Measurements from ENCODE around the gene HACD3. TPM values are rescaled to one million over a fixed set of nuclear protein-coding genes. Genes with fewer than 3 reads are reported as not detected.
"Not testable (repeated sequence)": the region's sequence is repeated elsewhere in the genome, so short reads cannot be mapped to it uniquely, and the experiment has no call there.

Gene HACD3
- total and polyA plus RNA-seq, 9 donors: 39.2 to 96.6 (median 58.0) TPM

- intact Hi-C loops (cut with DNase I): no loop called here
- Histone ChIP-seq H3K9me3 (no peaks in the 10 kb centered on the region), H3K4me3 (no peak overlapping the region), H3K36me3 (no peaks in the 10 kb centered on the region), H3K4me1 (ENCODE audit: insufficient read depth) (peaks cover 3% of the 10 kb centered on the region), H3K27me3 (no peaks in the 10 kb centered on the region), H3K27ac (no peak overlapping the region)
- WGBS, 3 donors: 83 to 86% (median 84%) methylated on average over 4 of the region's 4 CpGs
- DNase-seq: no peak
- TF ChIP-seq, protein P1, sequence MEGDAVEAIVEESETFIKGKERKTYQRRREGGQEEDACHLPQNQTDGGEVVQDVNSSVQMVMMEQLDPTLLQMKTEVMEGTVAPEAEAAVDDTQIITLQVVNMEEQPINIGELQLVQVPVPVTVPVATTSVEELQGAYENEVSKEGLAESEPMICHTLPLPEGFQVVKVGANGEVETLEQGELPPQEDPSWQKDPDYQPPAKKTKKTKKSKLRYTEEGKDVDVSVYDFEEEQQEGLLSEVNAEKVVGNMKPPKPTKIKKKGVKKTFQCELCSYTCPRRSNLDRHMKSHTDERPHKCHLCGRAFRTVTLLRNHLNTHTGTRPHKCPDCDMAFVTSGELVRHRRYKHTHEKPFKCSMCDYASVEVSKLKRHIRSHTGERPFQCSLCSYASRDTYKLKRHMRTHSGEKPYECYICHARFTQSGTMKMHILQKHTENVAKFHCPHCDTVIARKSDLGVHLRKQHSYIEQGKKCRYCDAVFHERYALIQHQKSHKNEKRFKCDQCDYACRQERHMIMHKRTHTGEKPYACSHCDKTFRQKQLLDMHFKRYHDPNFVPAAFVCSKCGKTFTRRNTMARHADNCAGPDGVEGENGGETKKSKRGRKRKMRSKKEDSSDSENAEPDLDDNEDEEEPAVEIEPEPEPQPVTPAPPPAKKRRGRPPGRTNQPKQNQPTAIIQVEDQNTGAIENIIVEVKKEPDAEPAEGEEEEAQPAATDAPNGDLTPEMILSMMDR (IDR thresholded peaks at IDR 0.05): no peak
- TF ChIP-seq EP300 (IDR thresholded peaks at IDR 0.05) (no peak), POLR2A (IDR thresholded peaks at IDR 0.05) (no peak)
These were observed 4.9 kb downstream of the HACD3 start for GRCh38 chr15:65535192-65535591.

DNA sequence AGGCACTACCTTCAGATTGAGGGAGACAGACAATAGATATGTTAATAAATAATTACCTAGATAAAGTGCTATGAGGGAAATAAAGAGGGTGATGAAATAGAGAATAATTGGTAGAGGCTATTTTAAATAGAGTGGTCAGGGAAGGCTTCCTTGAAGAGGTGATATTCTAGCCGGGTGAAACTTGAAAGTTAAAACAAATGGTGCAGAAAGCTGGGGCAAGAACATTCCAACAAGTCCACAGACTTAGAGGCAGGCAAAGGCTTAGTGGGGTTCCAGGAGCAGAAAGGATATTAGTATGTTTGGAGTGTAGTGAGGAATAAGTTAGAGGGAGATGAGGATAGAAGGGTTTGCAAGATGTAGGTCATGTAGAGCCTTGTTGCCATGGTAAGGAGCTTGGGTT, 10.1 kb downstream of the HACD3 start:
- H3K4me3 ChIP-seq: no peak overlapping the region
- 85 to 96% (median 92%) methylated on average over 1 of the region's 1 CpG for WGBS, 3 donors
- H3K9me3 ChIP-seq: no peaks in the 10 kb centered on the region
- H3K27ac ChIP-seq: no peak overlapping the region
- intact Hi-C loops (cut with DNase I): no loop called here
- H3K4me1 ChIP-seq (ENCODE audit: insufficient read depth): peaks cover 2% of the 10 kb centered on the region
- no peaks in the 10 kb centered on the region for H3K27me3 ChIP-seq
- TF ChIP-seq EP300 (IDR thresholded peaks at IDR 0.05) (no peak), POLR2A (IDR thresholded peaks at IDR 0.05) (no peak)
- TF ChIP-seq, protein P1 (IDR thresholded peaks at IDR 0.05): no peak
- no peaks in the 10 kb centered on the region for H3K36me3 ChIP-seq
- DNase-seq: no peak

DNA sequence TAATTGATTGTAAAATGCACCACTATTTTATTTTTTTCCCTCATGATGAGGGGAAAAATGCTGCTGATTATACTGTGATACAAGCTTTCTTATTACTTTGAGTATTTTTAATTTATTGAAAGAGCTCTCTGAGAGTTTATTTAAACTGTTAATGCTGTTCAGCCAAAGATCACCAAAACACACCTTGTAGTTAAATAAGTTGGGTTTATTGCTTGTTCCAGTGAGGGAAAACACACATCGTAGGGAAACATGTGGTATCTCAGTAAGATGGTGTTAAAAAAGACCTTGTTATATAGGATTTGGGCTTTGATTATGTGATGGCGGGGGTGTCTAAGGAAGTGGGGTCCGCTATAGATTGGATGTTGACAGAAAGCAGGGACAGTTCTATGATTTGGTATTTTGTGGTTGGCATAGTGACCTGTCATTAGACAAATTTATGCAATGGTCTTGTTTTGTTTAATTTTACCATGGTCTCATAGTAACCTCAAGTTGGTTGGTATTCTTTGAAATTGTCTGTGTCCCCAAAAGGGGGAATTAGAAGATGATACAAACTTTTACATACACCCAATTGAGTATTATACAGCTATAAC, 11.1 kb downstream of the HACD3 start:
- WGBS, 3 donors: 82 to 88% (median 87%) methylated on average over 3 of the region's 3 CpGs
- no peak overlapping the region for H3K4me3 ChIP-seq
- TF ChIP-seq EP300 (IDR thresholded peaks at IDR 0.05) (no peak), POLR2A (IDR thresholded peaks at IDR 0.05) (no peak)
- TF ChIP-seq, protein P1 (IDR thresholded peaks at IDR 0.05): no peak
- intact Hi-C loops (cut with DNase I): no loop called here
- H3K27ac ChIP-seq: no peak overlapping the region
- peaks cover 2% of the 10 kb centered on the region for H3K4me1 ChIP-seq (ENCODE audit: insufficient read depth)
- no peak for DNase-seq
- no peaks in the 10 kb centered on the region for H3K36me3 ChIP-seq
- no peaks in the 10 kb centered on the region for H3K27me3 ChIP-seq
- H3K9me3 ChIP-seq: no peaks in the 10 kb centered on the region

GRCh38 chr15:65547841-65548240, 17.6 kb downstream of the HACD3 start:
- H3K36me3 ChIP-seq: no peaks in the 10 kb centered on the region
- no peaks in the 10 kb centered on the region for H3K27me3 ChIP-seq
- DNase-seq: no peak
- intact Hi-C loops (cut with DNase I): no loop called here
- H3K9me3 ChIP-seq: no peaks in the 10 kb centered on the region
- no peak overlapping the region for H3K27ac ChIP-seq
- peaks cover 8% of the 10 kb centered on the region for H3K4me1 ChIP-seq (ENCODE audit: insufficient read depth)
- TF ChIP-seq EP300 (IDR thresholded peaks at IDR 0.05) (no peak), POLR2A (IDR thresholded peaks at IDR 0.05) (no peak)
- TF ChIP-seq, protein P1 (IDR thresholded peaks at IDR 0.05): no peak
- no peak overlapping the region for H3K4me3 ChIP-seq

DNA sequence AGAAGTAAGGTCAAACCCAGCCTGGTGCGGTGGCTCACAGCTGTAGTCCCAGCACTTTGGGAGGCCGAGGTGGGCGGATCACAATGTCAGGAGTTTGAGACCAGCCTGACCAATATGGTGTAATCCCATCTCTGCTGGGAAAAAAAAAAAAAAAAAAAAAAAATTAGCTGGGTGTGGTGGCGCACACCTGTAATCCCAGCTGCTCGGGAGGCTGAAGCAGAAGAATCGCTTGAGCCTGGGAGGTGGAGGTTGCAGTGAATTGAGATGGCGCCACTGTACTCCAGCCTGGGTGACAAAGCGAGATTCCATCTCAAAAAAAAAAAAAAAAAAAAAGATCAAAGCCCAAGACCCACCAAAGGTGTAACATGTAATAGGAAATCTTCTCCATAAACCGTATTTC, 19.0 kb downstream of the HACD3 start:
- H3K27me3 ChIP-seq; H3K9me3 ChIP-seq; H3K36me3 ChIP-seq; H3K4me3 ChIP-seq; H3K4me1 ChIP-seq (ENCODE audit: insufficient read depth); intact Hi-C loops (cut with DNase I); H3K27ac ChIP-seq; DNase-seq: not testable (repeated sequence)
- 94 to 98% (median 97%) methylated on average over 9 of the region's 9 CpGs for WGBS, 3 donors
